ENCODE data around the gene TXNIP.

DNA sequence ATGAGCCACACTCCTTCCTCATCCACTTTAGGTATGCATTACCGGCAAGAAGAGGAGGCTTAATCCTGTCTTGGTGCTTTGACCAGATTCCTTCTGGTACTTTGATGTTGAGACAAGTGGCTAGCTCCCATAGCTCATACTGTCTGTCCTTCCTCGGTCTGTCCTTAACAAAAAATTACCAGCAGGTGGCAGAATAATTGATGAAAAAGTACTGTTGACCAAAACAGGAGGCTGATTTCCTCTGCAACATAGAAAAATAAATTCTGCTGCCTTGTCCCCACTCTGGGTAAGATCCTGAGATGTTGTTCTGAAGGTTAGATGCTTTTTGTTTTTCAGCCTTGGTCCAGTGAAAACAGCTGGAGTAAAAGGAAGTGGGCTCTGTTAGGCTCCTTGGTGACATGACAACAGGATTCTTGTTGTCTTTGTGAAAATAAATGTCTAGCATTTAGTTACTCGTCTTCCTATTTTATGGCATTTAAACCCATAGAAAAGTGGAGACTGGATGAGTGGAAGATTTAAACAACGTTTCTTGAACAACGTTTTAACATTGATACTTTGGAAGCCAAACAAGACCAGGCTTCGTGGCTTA is 36.3 kb upstream of the TXNIP start:
- TF ChIP-seq CTCF (optimal IDR thresholded peaks at IDR 0.05 in 1 of 3, IDR thresholded peaks at IDR 0.05 in 1 of 3, conservative IDR thresholded peaks at IDR 0.05 in 1 of 3; ENCODE audit: extremely low read depth in 1 of 3, insufficient read depth in 2 of 3, low read length in 3 of 3) (peak; percentile 42 to 47 (median 45)), EZH2 (IDR thresholded peaks at IDR 0.05; ENCODE audit: low read length) (no peak)

All from keratinocyte (primary cell).